Endothelial cell of umbilical vein (primary cell): ENCODE results near the gene SYNPO. TPM values are rescaled to one million over a fixed set of nuclear protein-coding genes. Genes with fewer than 3 reads are reported as not detected.

Experiments used
- BruUV-seq: library from RNA; stranded (reverse); fragments of 400-500 nt; replicated peaks from 2 replicates; lab custom pipeline; 2021; lab: Mats Ljungman, UMichigan
- CTCF ChIA-PET: fragments of 300-600, 350-600 bp; sonication (Branson Sonifier 250); formaldehyde crosslinking; loops from one replicate; lab custom pipeline; 2021; ENCODE audit warnings: antibody characterized with exemption, inconsistent platforms; lab: Charles Lee
- POLR2A ChIA-PET: fragments of 300-600, 350-600 bp; sonication (Branson Sonifier 250); formaldehyde crosslinking; loops from one replicate; lab custom pipeline; 2021; ENCODE audit warnings: antibody characterized with exemption, inconsistent platforms; lab: Charles Lee
- DNase-seq: peaks from one replicate; pipeline ENCODE4 v3.0.0-alpha.2; 2011; ENCODE audit warnings: low read depth, low spot score
- FAIRE-seq: peaks from 2 replicates; lab custom pipeline; 2011; peaks lifted over from hg19 to GRCh38; lab: Jason Lieb, UNC
- H2AFZ ChIP-seq: 2 replicates; pipeline ENCODE4 v1.6.0; 2012; ENCODE audit warnings: low read depth, low read length, control low read depth, inconsistent platforms
- H3K27ac ChIP-seq: 2 replicates; pipeline ENCODE4 v1.5.1; 2011; ENCODE audit warnings: low read depth, mild to moderate bottlenecking, control low read depth, low read length, moderate library complexity; ENCODE audit not compliant: insufficient read depth
- H3K27me3 ChIP-seq, 2 experiments: 2 replicates each; pipeline versions ENCODE4 v1.6.0 to v1.6.1; 2011; ENCODE audit warnings: low read length in 2 of 2, mixed read lengths in 1 of 2; ENCODE audit not compliant: control insufficient read depth in 2 of 2, insufficient read depth in 2 of 2
- H3K36me3 ChIP-seq, 2 experiments: 2 replicates in 1 of 2; 3 replicates in 1 of 2; pipeline ENCODE4 v1.5.1; 2011; ENCODE audit warnings: low read length in 2 of 2, mild to moderate bottlenecking in 1 of 2, moderate library complexity in 1 of 2; ENCODE audit not compliant: control insufficient read depth in 2 of 2, insufficient read depth in 2 of 2; ENCODE audit errors: extremely low read depth in 1 of 2
- H3K4me1 ChIP-seq: 3 replicates; pipeline ENCODE4 v1.5.1; 2011; ENCODE audit warnings: mild to moderate bottlenecking, low read length; ENCODE audit not compliant: control insufficient read depth, insufficient read depth; ENCODE audit errors: extremely low read depth
- H3K4me2 ChIP-seq: 2 replicates; pipeline ENCODE4 v1.6.1; 2011; ENCODE audit warnings: low read length, control low read depth, mixed read lengths; ENCODE audit not compliant: insufficient read depth
- H3K4me3 ChIP-seq, 3 experiments: fragments of 200-600 bp in 1 of 3; sonication (generic), shearing (Covaris generic) in 1 of 3; replicated peaks in 1 of 3; 2 replicates each; pipeline ENCODE4 v1.5.1; 2011 to 2016; ENCODE audit warnings: control low read depth in 3 of 3, low read length in 3 of 3, mild to moderate bottlenecking in 2 of 3, inconsistent platforms in 1 of 3, low read depth in 1 of 3, moderate library complexity in 1 of 3; ENCODE audit not compliant: insufficient read depth in 1 of 3
- H3K79me2 ChIP-seq: 2 replicates; pipeline ENCODE4 v1.6.0; 2012; ENCODE audit warnings: low read length, inconsistent platforms; ENCODE audit not compliant: control insufficient read depth, insufficient read depth
- H3K9ac ChIP-seq: replicated peaks from 2 replicates; pipeline ENCODE3; 2011; ENCODE audit warnings: low read length, control low read depth; ENCODE audit not compliant: insufficient read depth; ENCODE audit errors: extremely low read depth
- H3K9me1 ChIP-seq: replicated peaks from 3 replicates; pipeline ENCODE4 v1.6.0; 2011; ENCODE audit warnings: mild to moderate bottlenecking, low read length; ENCODE audit not compliant: control insufficient read depth, insufficient read depth; ENCODE audit errors: extremely low read depth
- H3K9me3 ChIP-seq: replicated peaks from 2 replicates; pipeline ENCODE4 v1.5.1; 2012; ENCODE audit warnings: low read length, inconsistent platforms; ENCODE audit not compliant: control insufficient read depth, insufficient read depth
- H4K20me1 ChIP-seq: replicated peaks from 2 replicates; pipeline ENCODE3; 2011; ENCODE audit warnings: mild to moderate bottlenecking, low read length; ENCODE audit not compliant: control insufficient read depth, insufficient read depth; ENCODE audit errors: extremely low read depth
- EZH2 ChIP-seq: IDR thresholded peaks from 2 replicates; pipeline ENCODE4 v1.6.1; 2012; ENCODE audit warnings: borderline replicate concordance, low read depth, mild to moderate bottlenecking, moderate library complexity, low read length, inconsistent platforms; ENCODE audit not compliant: severe bottlenecking
- FOS ChIP-seq: IDR thresholded peaks from 2 replicates; pipeline ENCODE4 v1.6.1; 2011; ENCODE audit warnings: mild to moderate bottlenecking, low read length, moderate library complexity, borderline replicate concordance; ENCODE audit not compliant: insufficient read depth
- GATA2 ChIP-seq: IDR thresholded peaks from 2 replicates; pipeline ENCODE4 v1.7.0; 2011; ENCODE audit warnings: low read depth, mild to moderate bottlenecking, moderate library complexity, mixed read lengths, low read length; ENCODE audit not compliant: insufficient read length, insufficient read depth
- JUN ChIP-seq: IDR thresholded peaks from 2 replicates; pipeline ENCODE4 v1.6.1; 2011; ENCODE audit warnings: borderline replicate concordance, low read depth; ENCODE audit not compliant: insufficient read length, insufficient read depth
- MAX ChIP-seq: IDR thresholded peaks from 2 replicates; pipeline ENCODE4 v1.6.1; 2011; ENCODE audit not compliant: insufficient read depth, insufficient read length
- MYC ChIP-seq: IDR thresholded peaks from one replicate; pipeline ENCODE4 v1.6.1; 2011; ENCODE audit warnings: mild to moderate bottlenecking, low read depth, low read length
- POLR2A ChIP-seq: IDR thresholded peaks from 2 replicates; pipeline ENCODE4 v1.6.1; 2012; ENCODE audit warnings: low read depth, mild to moderate bottlenecking, control low read depth, low read length
- POLR2AphosphoS5 ChIP-seq: IDR thresholded peaks from 2 replicates; pipeline ENCODE4 v1.6.1; 2012; ENCODE audit warnings: low read depth, mild to moderate bottlenecking, control low read depth, low read length, moderate library complexity; ENCODE audit not compliant: insufficient read depth
- dilution Hi-C: fragments of 300-500 bp; cut with MboI; formaldehyde crosslinking; loops from one replicate; pipeline ENCODE4 v1.15.0; 2019; ENCODE audit warnings: low sequenced_read_pairs; ENCODE audit not compliant: extremely low pct_ligation_motif_present
- intact Hi-C: fragments of 100-400 bp; cut with micrococcal nuclease; formaldehyde crosslinking; loops from one replicate; pipeline ENCODE4 v1.10.0; 2022
- polyA plus RNA-seq, 4 experiments: library from polyadenylated mRNA; depleted of rRNA in 3 of 4; stranded (reverse) in 3 of 4; unstranded in 1 of 4; fragments of >200 nt; gene quantifications; 2 replicates each; pipeline versions ENCODE4 v1.2.1 to v1.2.3, GENCODE V29; 2011 to 2012; ENCODE audit warnings: missing spikeins in 1 of 4
- total RNA-seq: library from RNA; stranded (reverse); gene quantifications from 2 replicates; pipeline ENCODE4 v1.2.3, GENCODE V29; 2021
- TF ChIP-seq, protein P1 (sequence below), 2 donors: IDR thresholded peaks; 1 replicate in 1 of 2; 2 replicates in 1 of 2; pipeline ENCODE4 v1.5.1; 2011; ENCODE audit warnings: low read length in 2 of 2, mild to moderate bottlenecking in 2 of 2, moderate library complexity in 2 of 2, control low read depth in 1 of 2, inconsistent platforms in 1 of 2, low read depth in 1 of 2; ENCODE audit not compliant: insufficient read depth in 1 of 2; ENCODE audit errors: extremely low read depth in 1 of 2

SYNPO gene
- total and polyA plus RNA-seq, 2 donors (not counting 3 experiments of a cell fraction or from before 2014, with no cell fraction given) = 68.4 to 121 TPM

- CTCF ChIA-PET = interaction anchor here (2.5 kb wide), 1 partner anchor 25 kb away, joined by 10 read pairs; the partner anchor contains the start of gene RBM22
- no peak for DNase-seq
- Histone ChIP-seq H3K9me3 (no peaks in the 10 kb centered on the region), H3K4me2 (no peak overlapping the region), H3K79me2 (no peaks in the 10 kb centered on the region), H3K4me3 (no peak overlapping the region), H4K20me1 (no peaks in the 10 kb centered on the region), H3K9me1 (no peaks in the 10 kb centered on the region), H3K4me1 (peaks cover 13% of the 10 kb centered on the region), H3K27me3 (peaks cover under 1 to 12% of the 10 kb centered on the region in 2 experiments), H3K9ac (no peak overlapping the region), H3K36me3 (no peaks in the 10 kb centered on the region), H3K27ac (no peak overlapping the region), H2AFZ (no peak overlapping the region)
- intact Hi-C loops (no loop called here), dilution Hi-C loops (no loop called here)
- POLR2A ChIA-PET = no interaction called here
- FAIRE-seq = no peak
- TF ChIP-seq, protein P1, sequence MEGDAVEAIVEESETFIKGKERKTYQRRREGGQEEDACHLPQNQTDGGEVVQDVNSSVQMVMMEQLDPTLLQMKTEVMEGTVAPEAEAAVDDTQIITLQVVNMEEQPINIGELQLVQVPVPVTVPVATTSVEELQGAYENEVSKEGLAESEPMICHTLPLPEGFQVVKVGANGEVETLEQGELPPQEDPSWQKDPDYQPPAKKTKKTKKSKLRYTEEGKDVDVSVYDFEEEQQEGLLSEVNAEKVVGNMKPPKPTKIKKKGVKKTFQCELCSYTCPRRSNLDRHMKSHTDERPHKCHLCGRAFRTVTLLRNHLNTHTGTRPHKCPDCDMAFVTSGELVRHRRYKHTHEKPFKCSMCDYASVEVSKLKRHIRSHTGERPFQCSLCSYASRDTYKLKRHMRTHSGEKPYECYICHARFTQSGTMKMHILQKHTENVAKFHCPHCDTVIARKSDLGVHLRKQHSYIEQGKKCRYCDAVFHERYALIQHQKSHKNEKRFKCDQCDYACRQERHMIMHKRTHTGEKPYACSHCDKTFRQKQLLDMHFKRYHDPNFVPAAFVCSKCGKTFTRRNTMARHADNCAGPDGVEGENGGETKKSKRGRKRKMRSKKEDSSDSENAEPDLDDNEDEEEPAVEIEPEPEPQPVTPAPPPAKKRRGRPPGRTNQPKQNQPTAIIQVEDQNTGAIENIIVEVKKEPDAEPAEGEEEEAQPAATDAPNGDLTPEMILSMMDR (IDR thresholded peaks at IDR 0.05; ENCODE audit: extremely low read depth in 1 of 2, insufficient read depth in 1 of 2, low read depth in 1 of 2, low read length in 2 of 2) = no peak
- TF ChIP-seq EZH2 = no peak
- no peak for TF ChIP-seq MAX
- no peak for TF ChIP-seq POLR2AphosphoS5
- no peak for TF ChIP-seq MYC
- TF ChIP-seq FOS = no peak
- no peak for TF ChIP-seq GATA2
- TF ChIP-seq POLR2A = no peak
- no peak for TF ChIP-seq JUN
- BruUV-seq = no TSS peak
These were observed 34.6 kb downstream of the SYNPO start for GRCh38 chr5:150675069-150675468.
